CD4-positive, alpha-beta T cell treated with Interleukin-2 at 100 ng/mL for 4 hours (primary cell): ENCODE measurements around the gene TH.

Experiments used
- DNase-seq: peaks from one replicate; pipeline ENCODE4 v3.0.0-alpha.2; 2020; ENCODE audit warnings: low spot score

The TH gene

DNA sequence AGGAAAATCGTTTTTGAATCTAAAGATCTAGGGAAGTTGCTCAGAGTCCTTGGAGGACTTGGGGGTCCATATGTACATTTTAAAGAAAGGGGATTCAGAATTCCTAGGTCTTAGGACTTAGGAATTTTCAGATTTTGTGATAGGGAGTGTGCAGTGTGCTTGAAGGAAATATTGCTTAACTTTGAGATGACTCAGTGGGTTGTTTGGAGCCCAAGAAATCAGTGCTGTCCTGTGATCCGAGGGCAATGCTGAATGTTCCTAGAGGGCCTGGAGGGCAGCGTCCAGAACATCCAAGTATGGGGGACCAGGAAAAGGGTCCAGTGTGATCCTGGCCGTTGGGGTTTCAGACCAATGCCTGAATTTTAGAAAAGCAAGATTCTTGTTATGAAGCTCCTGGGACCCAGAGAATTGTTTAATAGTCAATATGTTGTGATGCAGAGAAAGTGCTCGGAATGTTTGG is 29.3 kb downstream of the TH start:
- DNase-seq, result no peak

DNA sequence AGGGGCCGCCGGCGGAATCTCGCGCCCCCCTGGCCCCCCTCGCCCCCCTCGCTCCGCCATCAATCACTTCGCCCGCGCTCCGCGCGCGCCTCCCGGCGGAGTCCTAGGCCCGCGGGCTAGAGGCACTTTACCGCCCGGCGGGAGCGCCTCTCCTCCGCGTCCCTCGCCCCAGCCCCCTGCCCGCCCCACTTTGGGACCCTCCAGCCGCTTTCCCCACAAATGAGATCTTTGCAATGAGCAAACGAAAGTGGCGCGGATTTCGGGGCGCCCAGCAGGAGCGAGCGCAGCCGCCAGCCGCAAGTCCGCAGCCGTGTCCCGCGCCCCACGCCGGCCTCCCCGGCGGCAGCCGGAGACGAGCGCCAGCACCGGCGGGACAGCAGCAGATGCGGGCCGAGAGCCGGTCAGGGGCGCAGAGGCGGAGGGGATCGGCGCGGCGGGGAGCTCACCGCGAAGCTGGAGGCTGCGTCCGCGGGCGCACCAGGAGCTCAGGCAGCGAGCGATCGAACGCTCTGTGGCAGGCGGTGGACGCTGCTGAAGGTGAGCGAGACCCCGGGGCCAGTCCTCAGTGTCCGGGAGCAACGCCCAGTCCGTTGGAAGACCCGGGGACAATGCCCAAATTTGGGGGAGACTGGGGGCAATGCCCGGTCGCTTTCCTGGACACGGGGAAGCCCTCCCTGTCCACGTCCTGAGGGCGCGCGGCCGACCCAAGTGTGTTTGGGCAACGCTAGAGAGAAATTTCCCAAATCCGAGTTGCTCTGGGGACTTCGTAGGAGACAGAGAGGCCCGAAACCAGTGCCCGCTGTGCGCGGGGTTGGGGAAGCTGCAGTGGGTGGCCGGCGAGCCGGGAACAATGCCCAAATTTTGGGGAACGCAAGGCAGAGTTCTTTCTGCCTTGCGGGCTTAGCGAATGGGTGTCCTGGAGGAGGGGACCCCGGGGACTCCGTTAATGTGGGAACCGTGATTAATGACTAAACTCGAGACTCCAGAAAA is 30.9 kb downstream of the TH start:
- DNase-seq, result no peak

DNA sequence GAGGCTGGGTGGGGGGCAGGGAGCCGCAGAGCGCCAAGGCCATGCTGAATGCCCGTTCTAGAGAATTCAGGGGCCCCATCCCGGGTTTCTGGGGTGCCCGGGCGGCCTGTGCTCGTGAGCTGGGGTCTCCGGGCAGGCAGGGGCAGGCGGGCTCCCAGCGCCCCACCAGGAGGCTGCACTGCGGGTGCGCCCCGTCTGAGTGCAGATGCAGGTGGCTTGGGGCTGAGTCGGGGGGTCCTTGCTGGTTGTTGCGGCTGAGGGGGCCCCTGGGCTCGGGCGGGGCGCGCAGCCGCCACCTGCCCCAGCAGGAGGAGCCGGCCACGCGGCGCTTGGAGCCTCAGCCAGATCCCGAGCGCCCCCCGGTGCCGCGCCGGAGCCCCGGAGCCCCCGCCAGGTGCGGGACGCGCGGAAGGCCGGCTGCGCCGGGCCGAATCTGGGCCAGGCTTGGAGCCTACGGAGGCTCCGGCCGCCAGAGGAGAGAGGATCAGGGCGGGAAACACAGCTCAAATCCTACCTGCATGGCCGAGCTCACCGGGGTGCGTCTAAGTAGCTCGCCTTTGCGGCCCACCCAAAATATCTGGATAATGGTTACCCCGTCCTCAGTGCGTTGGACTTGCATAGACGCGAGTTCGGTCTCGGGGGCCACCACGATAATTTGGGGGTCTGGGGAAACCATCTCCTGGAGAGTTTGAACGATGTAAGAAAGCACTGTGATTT is 31.8 kb downstream of the TH start:
- DNase-seq, result no peak

DNA sequence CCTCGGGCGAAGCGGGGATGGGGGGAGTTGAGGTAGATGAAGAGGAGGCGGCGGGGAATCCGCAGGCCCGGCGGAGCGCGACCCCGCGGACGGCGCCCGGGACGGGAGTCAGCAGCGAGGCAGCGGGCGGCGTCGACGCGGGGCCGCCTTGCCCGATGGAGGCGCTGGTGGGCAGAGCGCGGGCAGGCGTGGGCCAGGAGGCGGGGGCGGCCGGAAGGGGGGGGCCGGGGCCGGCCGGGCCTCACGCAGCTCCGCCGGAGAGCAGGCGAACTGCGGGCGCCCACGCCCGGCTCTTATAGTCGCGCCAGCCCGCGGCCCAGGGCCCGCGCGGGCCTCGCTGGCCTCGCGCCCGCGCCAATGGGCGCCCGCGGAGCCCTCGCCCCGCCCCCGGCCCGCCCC is 32.5 kb downstream of the TH start, which contains the start of gene IGF2:
Gene IGF2, minus strand, starts transcription at position 267 of the 399 bp plus-strand sequence. CDS start 3,866 bp downstream, outside the sequence.
- no peak for DNase-seq

DNA sequence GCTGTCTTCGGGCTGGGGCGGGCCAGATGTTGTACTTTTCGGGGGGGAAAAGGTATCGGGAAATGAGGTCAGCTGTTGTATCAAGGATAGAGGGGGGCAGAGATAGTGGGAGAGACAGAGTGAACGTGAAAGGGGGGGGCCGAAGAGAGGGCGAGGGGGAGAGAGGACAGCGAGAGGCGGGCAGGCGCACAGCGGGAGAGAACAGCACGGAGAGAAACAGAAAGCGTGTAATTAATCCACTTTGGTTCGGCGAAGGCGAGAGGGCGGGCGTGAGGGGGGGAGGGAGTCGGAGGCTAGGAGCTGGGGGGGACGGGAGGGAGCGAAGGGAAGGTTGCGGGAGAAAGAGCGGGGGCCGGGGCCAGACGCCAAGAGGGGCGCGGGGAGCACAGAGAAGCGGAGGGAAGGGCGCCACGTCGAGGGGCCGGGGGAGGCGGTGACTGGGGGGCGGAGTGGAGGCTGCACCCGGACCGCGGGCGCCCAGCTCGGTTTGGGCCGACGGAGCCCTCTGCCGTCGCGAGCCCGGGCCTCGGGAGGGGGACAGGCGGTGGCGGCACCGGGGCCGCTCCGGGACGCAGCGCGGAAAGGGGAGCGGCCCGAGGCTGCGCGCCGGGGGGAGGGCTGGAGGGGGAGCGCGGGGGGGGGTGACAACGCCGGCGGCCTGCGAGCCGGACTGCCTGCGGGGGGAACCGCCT is 33.0 kb downstream of the TH start:
- no peak for DNase-seq

DNA sequence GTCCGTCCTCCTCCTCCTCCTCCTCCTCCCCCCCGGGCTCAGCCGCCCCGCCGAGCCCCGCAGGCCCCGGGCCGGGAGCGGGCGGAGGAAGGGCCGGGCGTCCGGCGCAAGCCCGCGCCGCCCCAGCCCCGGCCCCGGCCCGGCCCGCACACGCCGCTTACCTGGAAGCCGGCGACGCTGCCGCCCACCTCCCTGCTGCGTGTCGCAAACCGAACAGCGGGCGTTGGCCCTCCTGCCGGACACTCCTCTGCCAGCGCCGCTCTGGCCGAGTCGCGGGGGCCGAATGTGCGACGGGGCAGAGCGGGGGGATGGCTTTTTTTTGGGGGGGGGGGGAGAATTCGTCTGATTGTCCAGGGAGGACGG is 33.6 kb downstream of the TH start:
- DNase-seq, result no peak

DNA sequence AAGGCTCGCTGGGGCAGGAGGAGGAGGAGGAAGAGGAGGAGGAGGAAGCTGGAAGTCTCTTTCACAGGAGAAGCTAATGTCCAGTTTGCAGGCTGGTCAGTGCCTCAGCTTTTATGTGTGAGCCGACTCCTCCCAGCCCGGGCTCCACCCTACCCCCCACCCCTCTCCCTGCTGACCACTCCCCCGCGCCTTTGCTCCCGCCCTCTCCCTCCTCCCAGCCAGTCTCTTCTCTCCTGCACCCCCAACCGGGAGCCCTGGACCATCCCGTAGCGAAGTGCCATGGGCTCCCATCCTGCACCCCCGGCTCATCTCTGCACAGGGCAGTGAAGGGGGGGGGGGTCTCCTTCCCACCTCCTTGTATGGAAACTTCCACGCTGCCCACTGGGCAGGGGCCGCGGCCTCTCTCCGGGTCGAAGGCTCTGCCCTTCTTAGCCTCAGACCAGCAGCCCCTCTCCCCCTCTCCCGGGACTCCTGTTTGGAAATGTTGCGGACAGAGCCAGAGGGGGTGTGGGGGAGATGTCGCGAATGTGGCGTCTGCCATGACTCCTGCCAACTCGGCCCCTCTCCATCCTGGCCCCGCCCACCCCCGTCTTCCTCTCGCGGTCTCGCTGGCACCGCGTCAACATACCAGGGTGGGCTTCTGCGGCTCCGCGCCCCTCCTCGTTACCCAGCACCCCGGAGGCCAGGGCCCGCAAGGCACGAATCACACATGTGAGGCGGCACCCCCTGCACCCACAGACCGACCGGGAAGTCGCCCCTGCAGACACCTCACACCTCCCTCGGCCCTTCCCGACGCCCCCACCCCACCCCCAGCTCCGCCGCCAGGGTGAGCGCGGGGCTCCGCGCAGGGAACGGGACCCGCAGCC is 34.2 kb downstream of the TH start:
- no peak for DNase-seq

DNA sequence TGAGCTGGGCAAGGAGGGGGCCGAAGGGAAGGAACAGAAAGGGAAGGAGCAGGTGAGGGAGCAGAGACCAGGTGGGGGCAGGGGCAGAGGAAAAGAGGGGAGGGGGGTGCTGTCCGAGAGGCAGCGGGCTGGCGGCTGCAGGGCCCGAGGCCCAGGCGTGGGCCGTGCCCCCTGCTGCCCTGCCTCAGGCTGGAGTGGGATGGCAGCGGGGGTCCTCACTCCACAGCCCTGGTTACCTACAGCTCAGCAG is 34.7 kb downstream of the TH start:
- no peak for DNase-seq

DNA sequence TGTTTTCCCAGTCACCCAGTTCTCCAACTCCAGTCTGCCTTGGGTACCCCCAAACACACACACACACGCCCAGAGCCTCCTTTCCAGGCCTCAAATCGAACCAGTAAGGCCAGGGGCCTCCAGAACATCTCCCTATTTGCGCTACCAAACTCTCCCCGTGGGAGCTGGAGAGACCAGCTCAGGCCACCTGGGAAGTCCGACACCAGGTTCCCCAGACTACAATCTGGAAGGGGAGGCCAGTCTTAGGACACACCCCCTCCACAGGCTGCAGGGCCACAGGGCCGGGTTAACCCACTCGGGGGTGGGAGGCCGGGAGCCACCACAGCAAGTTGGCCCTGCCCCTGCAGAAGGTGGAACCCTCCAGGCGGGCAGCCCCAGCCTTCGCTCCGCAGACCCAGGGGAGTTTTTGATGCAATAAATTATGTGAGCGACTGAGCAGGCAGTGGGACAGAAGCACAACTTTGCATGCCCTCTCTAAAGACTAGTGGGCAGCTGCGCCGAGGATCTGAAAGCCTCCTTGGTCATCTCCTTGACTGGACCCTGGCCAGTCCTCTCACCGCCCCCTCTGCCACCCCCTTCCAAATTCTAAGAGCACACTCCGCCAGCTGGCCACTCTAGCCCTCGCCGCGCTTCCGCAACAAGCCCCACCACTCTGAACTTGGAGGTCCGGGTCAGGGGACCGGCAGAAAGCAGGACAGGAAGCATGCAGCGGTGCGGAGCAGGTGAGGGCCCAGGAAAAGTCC is 35.2 kb downstream of the TH start:
- DNase-seq, result no peak

DNA sequence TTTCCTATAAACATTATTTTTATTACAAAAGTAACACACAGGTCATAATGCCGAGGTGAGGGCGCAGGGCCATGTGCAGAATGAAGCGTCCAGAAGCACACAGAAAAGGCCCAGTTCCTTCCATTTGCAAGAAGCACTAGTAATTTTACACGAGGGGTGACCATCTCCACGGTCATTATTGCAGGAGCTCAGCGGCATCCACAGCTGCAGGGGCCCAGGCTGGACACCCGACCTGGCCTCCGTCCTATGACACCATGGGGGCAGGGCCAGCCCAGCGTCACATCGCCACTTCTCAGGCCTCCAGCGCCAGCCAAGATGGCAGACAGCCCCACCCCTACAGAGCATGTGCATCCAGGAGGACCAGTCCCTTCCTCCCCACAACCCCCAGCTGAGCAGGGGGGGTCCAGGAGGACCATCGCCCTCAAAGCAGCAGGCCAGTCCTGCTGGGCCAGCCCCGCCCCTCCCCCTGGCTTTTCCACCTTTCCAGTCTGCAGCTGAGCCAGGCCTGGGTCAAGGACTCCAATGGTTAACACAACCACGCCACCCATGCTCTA is 35.9 kb downstream of the TH start:
- no peak for DNase-seq

DNA sequence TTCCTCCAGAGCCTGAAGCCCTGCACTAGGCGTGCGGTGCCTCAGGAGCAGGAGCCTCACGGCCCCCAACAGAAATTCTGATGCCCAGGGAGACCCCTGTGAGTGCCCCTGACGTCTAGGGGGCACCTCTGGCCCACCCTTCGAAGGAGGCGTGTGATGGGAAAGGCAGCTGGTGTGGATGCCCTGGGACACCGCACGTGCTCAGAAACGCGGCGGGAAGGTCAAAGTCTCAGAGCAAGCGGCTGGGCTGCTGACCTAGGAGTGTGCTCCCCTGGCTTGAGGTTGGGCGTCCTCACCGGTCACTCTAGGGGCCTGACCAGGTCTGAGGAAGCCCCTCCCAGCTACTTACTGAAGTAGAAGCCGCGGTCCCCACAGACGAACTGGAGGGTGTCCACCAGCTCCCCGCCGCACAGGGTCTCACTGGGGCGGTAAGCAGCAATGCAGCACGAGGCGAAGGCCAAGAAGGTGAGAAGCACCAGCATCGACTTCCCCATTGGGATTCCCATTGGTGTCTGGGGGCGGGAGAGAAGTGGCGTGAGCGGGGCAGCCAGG is 36.5 kb downstream of the TH start:
- no peak for DNase-seq

DNA sequence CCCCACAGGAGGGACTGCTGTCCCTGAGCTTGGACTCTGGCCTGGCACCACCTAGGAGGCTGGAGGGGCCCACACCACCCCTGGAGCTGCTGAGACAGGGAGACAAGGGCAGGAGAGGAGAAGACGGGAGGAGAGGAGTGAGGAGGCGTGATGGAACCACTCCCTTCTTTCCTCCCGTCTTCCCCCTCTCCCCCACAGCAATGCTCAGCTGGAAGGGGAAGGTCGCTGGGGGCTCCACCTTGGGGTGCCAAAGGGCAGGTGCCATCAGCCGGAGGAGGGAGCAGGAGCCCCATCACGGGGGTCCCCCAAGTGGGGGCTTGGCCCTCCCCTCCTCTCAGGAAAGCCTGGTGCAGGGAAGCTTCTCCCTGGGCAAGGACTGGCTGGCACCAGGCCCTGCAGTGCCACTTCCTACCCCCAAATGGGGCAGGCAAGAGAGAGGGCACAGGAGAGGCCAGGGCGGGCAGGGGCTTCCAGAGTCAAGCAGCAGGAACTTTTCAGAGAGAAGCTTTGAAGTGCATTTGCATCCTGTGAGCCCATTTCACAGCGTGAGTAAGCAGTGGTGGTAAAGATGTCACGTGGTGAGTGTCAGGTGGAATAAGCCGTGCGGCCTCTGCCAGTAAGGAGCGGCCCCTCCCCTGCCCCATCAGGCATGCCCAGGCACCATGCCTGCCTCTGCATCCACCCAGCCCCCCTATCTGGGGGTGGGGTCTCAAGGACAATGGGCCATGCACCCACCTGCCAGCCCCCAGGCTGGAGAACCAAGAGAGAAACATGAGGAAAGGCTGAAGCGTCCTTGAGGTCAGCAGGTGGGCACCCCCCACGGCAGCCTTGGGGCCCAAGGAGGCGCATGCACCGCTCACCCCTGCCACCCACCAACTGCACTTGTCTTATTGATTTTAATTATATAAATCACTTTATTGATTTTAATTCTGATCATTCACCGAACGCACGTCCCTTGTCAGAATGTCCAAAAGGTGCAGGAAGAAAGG is 37.3 kb downstream of the TH start:
- no peak for DNase-seq

DNA sequence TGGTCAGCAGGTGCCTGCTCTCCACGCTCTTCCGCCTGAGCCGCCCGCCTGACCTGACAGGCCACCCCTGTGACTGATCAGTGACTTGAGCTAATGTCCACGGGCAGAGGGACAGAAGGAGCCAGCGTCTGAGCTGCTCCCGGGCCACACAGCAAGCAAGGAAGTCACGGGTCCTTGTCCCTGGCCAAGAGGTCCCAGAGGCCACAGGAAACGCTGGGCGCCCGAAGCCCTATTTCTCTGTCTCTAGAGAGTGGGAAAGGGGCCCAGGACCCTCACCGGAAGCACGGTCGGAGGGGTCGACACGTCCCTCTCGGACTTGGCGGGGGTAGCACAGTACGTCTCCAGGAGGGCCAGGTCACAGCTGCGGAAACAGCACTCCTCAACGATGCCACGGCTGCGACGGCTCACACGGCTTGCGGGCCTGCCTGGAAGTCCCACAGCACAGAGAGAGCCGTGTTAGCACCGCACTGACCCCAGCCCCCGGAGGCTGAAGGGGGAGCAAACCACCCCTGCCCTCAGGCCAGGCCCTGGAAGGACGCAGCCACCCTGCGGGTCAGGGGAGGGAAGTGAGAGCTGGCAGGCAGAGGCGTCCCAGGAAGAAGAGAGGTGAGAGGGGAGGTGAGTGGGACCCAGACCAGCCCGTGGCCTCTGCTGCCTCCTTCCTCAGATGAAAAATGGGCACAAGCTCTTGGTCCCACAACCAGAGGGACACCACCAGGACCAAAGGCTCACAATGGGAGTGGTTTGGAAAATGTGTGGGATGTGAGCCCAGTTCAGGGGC is 38.2 kb downstream of the TH start:
- DNase-seq, result no peak

DNA sequence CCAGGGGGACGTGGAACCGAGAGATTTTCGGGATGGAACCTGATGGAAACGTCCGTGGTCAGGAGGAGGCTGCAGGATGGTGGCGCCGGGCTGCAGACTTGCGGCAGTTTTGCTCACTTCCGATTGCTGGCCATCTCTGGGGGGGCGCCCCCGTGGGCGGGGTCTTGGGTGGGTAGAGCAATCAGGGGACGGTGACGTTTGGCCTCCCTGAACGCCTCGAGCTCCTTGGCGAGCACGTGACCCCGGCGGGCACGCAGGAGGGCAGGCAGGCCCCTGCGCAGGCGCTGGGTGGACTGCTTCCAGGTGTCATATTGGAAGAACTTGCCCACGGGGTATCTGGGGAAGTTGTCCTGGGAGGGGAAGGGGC is 38.8 kb downstream of the TH start:
- DNase-seq, result no peak

DNA sequence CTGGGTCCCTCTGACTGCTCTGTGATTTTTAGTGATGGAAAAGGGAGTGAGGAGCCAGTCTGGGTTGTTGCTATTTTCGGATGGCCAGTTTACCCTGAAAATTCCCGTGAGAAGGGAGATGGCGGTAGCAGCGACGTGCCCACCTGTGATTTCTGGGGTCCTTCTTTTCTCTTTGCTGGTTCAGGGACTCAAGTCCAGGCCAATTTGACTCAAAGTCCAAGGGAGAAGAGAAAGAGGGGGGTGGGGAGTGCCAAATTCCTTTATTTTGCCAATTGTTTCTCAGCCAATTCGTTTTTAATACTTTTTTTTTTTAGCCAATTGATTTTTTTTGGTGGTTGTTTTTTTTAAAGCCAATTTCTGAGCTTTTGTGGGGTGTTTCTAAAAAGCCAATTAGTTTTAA is 39.4 kb downstream of the TH start:
- DNase-seq, result no peak

DNA sequence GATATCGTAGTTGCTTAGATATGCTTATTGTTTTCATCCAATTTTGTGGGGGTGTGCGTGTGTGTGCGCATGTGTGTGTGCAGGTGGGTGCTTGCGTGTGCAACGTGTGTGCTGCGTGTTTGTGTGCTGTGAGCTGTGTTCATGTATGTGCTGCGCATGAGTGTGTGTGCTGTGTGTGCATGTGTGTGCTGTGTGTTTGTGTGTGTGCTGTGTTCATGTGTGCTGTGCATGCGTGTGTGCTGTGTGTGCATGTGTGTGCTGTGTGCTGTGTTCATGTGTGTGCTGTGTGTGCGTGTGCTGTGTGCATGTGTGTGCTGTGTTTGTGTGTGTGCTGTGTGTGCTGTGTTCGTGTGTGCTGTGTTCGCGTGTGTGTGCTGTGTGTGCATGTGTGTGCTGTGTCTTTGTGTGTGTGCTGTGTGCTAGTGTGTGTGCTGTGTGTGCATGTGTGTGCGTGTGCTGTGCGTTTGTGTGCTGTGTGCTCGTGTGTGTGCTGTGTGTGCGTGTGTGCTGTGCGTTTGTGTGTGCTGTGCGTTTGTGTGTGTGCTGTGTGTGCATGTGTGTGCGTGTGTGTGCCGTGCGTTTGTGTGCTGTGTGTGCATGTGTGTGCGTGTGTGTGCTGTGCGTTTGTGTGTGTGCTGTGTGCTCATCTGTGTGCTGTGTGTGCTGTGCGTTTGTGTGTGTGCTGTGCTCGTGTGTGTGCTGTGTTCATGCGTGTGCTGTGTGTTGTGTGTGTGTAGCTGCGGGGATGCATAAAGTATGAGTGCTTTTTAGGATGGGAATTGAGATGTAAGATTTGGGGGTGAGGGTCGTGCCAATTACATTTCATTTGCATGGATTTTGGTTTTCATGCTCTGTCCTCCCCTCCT is 40.0 kb downstream of the TH start:
- DNase-seq, result no peak

DNA sequence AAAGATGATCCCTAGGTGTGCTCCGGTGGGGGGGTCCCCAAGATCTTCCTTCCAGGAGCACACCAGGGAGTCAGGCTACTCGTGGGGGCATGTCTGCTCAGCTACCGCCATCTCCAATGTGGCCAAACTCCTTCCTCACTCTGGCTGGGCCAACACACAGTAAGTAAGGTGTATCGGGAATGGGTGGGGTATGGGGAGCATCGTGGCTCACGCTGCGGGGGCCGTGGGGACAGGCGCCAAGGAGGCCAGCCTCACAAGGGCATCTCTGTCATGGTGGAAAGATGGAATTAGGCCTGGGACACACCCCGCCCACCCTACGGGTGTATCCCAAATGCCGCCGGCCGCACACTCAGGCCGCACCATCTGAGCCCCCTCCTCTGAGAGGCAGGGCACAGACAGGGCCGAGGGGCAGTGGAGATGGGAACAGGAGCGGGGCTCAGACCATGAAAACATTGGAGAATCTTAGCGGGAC is 40.7 kb downstream of the TH start:
- no peak for DNase-seq
